ENCODE measurements around the gene CD300LF. TPM values are rescaled to one million over a fixed set of nuclear protein-coding genes. Genes with fewer than 3 reads are reported as not detected.

CD300LF gene
- total and polyA plus RNA-seq, 2 experiments from 2014 or later, result not detected

- ATAC-seq, result no peak
- H3K4me3 Mint-ChIP-seq, result peak overlapping the region; percentile 83
- peaks cover 30% of the 10 kb centered on the region for H3K4me1 Mint-ChIP-seq
- H3K9me3 Mint-ChIP-seq, result no peaks in the 10 kb centered on the region
- H3K27me3 Mint-ChIP-seq (ENCODE audit: insufficient read depth, low read depth, poor library complexity), result peaks cover 24% of the 10 kb centered on the region
- Histone ChIP-seq H4K20me1 (replicated peaks; ENCODE audit: insufficient read depth) (no peaks in the 10 kb centered on the region), H3K27me3 (ENCODE audit: insufficient read depth) (peaks cover 11% of the 10 kb centered on the region; the same call in 1 of the 2 replicates), H3K36me3 (ENCODE audit: insufficient read depth) (no peaks in the 10 kb centered on the region), H3F3A (replicated peaks; ENCODE audit: low read depth) (peaks cover 15% of the 10 kb centered on the region; the same call in 1 of the 2 replicates), H3K4me2 (peak overlapping the region; percentile 90), H3K27ac (ENCODE audit: low read depth) (peak overlapping the region; percentile 47; the same call in 1 of the 2 replicates), H3K4me1 (ENCODE audit: insufficient read depth) (peaks cover 21% of the 10 kb centered on the region), H2AFZ (peak overlapping the region; percentile 23; the same call in 1 of the 2 replicates), H3K79me2 (replicated peaks; ENCODE audit: insufficient read depth) (no peaks in the 10 kb centered on the region), H3K9me2 (ENCODE audit: insufficient read depth) (no peaks in the 10 kb centered on the region), H3K4me3 (peak overlapping the region; percentile 84)
- DNase-seq (ENCODE audit: low spot score), result no peak
- H3K36me3 Mint-ChIP-seq (ENCODE audit: low read depth), result no peaks in the 10 kb centered on the region
- TF ChIP-seq ETS1 (IDR thresholded peaks at IDR 0.05), result no peak
- TF ChIP-seq ZNF331 (CRISPR knock-in tag; IDR thresholded peaks at IDR 0.05; ENCODE audit: low read depth), result no peak
- TF ChIP-seq EZH2 (IDR thresholded peaks at IDR 0.05; ENCODE audit: low read depth, unreplicated experiment), result no peak
- no peak for TF ChIP-seq STAT1 (IDR thresholded peaks at IDR 0.05; ENCODE audit: unreplicated experiment)
- TF ChIP-seq, protein P1, sequence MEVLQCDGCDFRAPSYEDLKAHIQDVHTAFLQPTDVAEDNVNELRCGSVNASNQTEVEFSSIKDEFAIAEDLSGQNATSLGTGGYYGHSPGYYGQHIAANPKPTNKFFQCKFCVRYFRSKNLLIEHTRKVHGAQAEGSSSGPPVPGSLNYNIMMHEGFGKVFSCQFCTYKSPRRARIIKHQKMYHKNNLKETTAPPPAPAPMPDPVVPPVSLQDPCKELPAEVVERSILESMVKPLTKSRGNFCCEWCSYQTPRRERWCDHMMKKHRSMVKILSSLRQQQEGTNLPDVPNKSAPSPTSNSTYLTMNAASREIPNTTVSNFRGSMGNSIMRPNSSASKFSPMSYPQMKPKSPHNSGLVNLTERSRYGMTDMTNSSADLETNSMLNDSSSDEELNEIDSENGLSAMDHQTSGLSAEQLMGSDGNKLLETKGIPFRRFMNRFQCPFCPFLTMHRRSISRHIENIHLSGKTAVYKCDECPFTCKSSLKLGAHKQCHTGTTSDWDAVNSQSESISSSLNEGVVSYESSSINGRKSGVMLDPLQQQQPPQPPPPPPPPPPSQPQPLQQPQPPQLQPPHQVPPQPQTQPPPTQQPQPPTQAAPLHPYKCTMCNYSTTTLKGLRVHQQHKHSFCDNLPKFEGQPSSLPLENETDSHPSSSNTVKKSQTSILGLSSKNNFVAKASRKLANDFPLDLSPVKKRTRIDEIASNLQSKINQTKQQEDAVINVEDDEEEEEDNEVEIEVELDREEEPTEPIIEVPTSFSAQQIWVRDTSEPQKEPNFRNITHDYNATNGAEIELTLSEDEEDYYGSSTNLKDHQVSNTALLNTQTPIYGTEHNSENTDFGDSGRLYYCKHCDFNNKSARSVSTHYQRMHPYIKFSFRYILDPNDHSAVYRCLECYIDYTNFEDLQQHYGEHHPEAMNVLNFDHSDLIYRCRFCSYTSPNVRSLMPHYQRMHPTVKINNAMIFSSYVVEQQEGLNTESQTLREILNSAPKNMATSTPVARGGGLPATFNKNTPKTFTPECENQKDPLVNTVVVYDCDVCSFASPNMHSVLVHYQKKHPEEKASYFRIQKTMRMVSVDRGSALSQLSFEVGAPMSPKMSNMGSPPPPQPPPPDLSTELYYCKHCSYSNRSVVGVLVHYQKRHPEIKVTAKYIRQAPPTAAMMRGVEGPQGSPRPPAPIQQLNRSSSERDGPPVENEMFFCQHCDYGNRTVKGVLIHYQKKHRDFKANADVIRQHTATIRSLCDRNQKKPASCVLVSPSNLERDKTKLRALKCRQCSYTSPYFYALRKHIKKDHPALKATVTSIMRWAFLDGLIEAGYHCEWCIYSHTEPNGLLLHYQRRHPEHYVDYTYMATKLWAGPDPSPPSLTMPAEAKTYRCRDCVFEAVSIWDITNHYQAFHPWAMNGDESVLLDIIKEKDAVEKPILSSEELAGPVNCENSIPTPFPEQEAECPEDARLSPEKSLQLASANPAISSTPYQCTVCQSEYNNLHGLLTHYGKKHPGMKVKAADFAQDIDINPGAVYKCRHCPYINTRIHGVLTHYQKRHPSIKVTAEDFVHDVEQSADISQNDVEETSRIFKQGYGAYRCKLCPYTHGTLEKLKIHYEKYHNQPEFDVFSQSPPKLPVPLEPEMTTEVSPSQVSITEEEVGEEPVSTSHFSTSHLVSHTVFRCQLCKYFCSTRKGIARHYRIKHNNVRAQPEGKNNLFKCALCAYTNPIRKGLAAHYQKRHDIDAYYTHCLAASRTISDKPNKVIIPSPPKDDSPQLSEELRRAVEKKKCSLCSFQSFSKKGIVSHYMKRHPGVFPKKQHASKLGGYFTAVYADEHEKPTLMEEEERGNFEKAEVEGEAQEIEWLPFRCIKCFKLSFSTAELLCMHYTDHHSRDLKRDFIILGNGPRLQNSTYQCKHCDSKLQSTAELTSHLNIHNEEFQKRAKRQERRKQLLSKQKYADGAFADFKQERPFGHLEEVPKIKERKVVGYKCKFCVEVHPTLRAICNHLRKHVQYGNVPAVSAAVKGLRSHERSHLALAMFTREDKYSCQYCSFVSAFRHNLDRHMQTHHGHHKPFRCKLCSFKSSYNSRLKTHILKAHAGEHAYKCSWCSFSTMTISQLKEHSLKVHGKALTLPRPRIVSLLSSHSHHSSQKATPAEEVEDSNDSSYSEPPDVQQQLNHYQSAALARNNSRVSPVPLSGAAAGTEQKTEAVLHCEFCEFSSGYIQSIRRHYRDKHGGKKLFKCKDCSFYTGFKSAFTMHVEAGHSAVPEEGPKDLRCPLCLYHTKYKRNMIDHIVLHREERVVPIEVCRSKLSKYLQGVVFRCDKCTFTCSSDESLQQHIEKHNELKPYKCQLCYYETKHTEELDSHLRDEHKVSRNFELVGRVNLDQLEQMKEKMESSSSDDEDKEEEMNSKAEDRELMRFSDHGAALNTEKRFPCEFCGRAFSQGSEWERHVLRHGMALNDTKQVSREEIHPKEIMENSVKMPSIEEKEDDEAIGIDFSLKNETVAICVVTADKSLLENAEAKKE (CRISPR knock-in tag; IDR thresholded peaks at IDR 0.05), result no peak
- TF ChIP-seq, protein P2, sequence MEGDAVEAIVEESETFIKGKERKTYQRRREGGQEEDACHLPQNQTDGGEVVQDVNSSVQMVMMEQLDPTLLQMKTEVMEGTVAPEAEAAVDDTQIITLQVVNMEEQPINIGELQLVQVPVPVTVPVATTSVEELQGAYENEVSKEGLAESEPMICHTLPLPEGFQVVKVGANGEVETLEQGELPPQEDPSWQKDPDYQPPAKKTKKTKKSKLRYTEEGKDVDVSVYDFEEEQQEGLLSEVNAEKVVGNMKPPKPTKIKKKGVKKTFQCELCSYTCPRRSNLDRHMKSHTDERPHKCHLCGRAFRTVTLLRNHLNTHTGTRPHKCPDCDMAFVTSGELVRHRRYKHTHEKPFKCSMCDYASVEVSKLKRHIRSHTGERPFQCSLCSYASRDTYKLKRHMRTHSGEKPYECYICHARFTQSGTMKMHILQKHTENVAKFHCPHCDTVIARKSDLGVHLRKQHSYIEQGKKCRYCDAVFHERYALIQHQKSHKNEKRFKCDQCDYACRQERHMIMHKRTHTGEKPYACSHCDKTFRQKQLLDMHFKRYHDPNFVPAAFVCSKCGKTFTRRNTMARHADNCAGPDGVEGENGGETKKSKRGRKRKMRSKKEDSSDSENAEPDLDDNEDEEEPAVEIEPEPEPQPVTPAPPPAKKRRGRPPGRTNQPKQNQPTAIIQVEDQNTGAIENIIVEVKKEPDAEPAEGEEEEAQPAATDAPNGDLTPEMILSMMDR (conservative IDR thresholded peaks at IDR 0.05; ENCODE audit: low read depth in 2 of 2), result no peak
- TF ChIP-seq, protein P3, sequence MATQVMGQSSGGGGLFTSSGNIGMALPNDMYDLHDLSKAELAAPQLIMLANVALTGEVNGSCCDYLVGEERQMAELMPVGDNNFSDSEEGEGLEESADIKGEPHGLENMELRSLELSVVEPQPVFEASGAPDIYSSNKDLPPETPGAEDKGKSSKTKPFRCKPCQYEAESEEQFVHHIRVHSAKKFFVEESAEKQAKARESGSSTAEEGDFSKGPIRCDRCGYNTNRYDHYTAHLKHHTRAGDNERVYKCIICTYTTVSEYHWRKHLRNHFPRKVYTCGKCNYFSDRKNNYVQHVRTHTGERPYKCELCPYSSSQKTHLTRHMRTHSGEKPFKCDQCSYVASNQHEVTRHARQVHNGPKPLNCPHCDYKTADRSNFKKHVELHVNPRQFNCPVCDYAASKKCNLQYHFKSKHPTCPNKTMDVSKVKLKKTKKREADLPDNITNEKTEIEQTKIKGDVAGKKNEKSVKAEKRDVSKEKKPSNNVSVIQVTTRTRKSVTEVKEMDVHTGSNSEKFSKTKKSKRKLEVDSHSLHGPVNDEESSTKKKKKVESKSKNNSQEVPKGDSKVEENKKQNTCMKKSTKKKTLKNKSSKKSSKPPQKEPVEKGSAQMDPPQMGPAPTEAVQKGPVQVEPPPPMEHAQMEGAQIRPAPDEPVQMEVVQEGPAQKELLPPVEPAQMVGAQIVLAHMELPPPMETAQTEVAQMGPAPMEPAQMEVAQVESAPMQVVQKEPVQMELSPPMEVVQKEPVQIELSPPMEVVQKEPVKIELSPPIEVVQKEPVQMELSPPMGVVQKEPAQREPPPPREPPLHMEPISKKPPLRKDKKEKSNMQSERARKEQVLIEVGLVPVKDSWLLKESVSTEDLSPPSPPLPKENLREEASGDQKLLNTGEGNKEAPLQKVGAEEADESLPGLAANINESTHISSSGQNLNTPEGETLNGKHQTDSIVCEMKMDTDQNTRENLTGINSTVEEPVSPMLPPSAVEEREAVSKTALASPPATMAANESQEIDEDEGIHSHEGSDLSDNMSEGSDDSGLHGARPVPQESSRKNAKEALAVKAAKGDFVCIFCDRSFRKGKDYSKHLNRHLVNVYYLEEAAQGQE (IDR thresholded peaks at IDR 0.05; ENCODE audit: unreplicated experiment), result no peak
- TF ChIP-seq CREB1 (CRISPR knock-in tag; IDR thresholded peaks at IDR 0.05; ENCODE audit: low read depth), result no peak
- no peak for TF ChIP-seq NANOG (IDR thresholded peaks at IDR 0.05; ENCODE audit: borderline replicate concordance)
- TF ChIP-seq EZH2phosphoT487 (IDR thresholded peaks at IDR 0.05; ENCODE audit: unreplicated experiment), result no peak
- TF ChIP-seq POLR2AphosphoS5 (IDR thresholded peaks at IDR 0.05; ENCODE audit: low read depth), result no peak
- H3K27ac Mint-ChIP-seq, result no peak overlapping the region
Measured at GRCh38 chr17:74738051-74738996, 25.6 kb upstream of the CD300LF start.

Measured in GM23338 (cell line).